Umbilical cord (tissue), 2 donors: ENCODE results near the gene COA7. TPM values are rescaled to one million over a fixed set of nuclear protein-coding genes. Genes with fewer than 3 reads are reported as not detected.
"Not testable (repeated sequence)": the region's sequence is repeated elsewhere in the genome, so short reads cannot be mapped to it uniquely, and the experiment has no call there.

Source experiments
- DNase-seq: peaks from one replicate; pipeline ENCODE4 v3.0.0-alpha.2; 2015; ENCODE audit warnings: low spot score
- total RNA-seq: library from RNA; depleted of rRNA; stranded (reverse); fragments of >200 nt; gene quantifications from one replicate; pipeline ENCODE4 v1.2.3, GENCODE V29; 2014; ENCODE audit warnings: low replicate concordance; ENCODE audit not compliant: insufficient read depth

The COA7 gene
- 9.4 TPM for total RNA-seq

DNA sequence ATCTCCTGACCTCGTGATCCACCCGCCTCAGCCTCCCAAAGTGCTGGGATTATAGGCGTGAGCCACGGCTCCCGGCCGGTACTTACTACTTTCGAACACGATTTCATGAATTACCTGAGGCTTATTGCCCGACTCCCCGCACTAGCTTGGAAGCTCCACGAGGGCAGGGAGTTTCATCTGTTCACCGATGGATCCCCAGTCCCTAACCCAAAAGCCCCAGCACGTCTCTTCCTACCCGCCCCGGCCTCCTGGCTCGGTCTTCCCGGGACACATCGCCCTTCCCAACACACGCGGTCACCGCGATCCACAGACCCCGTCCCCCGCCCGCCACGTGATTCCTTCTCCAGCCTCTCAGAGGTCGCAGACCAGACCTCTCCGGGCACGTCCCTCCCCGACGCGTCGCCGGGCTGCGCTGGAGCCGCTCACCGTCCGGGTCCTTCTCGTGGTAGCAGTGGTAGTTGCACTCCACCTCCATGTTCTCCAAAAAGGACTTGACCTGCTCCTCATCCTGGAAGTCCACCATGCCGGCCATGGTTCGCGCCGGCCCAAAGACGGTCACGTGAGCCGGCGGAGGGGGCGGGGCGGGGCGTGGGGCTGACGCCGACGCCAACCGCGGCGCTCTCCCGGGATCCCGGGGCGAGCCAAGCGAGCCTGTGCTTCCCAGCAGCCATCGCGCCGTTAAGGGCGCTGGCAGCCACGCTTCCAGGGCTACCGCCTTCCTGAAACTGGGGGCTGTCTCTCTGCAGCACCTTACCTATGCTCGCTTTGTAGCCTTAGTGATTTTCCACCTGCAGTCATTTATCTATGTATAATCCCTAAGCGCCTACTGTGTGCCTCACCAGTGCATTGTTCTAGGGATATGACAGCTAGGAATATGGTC lies at the start of gene COA7:
COA7 (minus strand) TSS at position 553 of the 880 bp plus-strand sequence; CDS start at position 532, 21 bp downstream.
- peak; percentile 91 for DNase-seq

GRCh38 chr1:52747450-52747849 lies 49.3 kb upstream of the COA7 start:
- DNase-seq: no peak

DNA sequence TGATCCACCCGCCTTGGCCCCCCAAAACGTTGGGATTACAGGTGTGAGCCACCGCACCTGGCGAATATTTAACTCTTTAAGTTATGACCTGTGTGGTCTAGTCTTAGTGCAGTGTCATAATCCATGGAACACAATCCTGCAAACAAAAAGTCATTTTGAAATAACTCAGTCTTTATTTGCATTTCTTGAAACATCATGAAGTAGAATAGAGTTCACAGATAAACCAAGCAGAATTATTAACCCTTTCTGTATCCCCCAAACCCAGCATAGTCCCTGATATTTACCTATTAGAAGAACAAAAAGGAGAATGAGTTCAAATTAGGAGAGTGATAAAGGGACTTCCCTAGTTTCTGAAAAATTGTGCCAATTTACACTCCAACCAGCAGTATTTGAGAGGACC lies 48.0 kb upstream of the COA7 start:
- no peak for DNase-seq

DNA sequence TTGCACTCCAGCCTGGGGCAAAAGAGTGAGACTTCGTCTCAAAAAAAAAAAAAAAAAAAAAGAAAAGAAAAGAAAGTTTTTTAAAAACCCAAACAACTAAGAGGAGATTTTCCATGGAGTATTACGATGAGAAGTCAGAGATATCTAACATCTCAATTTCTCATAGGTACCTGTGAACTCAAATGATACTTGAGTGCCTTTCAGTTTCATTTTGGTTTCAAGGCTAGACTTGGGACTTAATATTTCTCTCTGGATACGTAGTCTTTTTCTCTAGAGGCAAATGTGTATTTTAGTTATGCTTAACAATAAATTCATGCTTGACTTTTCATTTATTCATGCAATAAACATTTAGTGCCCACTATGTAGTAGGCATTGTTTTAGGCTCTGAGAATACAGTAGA lies 43.1 kb upstream of the COA7 start:
- DNase-seq: no peak

GRCh38 chr1:52739699-52740467 lies 41.7 kb upstream of the COA7 start:
- no peak for DNase-seq

GRCh38 chr1:52738893-52739292 lies 40.7 kb upstream of the COA7 start:
- DNase-seq: no peak

- DNase-seq: no peak
Measured at GRCh38 chr1:52738148-52738547, 40.0 kb upstream of the COA7 start.

- DNase-seq: not testable (repeated sequence)
Measured at GRCh38 chr1:52735371-52735770, 37.2 kb upstream of the COA7 start.

- DNase-seq: no peak
Measured at GRCh38 chr1:52733368-52733767, 35.2 kb upstream of the COA7 start.

DNA sequence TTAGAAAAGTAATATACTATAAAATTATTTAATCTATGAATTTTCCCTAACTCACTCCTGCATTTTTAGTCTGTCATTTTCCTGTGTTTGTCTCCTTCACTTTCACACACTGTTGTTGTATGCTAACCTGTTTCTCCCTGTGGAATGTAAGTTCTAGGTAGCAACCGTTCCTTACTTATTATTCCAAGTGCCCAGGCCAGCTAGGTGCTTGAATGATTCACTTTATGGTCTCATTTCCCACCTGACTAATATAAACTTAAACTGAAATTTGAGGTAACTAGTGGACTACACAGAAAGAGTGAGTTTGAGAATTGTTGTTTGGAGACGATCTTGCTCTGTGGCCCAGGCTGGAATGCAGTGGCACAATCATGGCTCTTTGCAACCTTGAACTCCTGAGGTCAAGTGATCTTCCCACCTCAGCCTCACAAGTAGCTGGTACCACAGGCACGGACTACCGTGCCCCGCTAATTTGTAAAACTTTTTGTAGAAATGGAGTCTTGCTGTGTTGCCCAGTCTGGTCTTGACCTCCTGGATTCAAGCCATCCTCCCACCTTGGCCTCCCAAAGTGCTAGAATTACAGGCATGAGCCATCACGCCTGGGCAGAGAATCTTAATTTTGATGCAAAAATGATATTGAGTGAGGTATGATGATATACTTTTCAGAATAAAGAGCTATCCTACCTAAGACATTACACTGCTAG lies 30.0 kb upstream of the COA7 start:
- DNase-seq: no peak

DNA sequence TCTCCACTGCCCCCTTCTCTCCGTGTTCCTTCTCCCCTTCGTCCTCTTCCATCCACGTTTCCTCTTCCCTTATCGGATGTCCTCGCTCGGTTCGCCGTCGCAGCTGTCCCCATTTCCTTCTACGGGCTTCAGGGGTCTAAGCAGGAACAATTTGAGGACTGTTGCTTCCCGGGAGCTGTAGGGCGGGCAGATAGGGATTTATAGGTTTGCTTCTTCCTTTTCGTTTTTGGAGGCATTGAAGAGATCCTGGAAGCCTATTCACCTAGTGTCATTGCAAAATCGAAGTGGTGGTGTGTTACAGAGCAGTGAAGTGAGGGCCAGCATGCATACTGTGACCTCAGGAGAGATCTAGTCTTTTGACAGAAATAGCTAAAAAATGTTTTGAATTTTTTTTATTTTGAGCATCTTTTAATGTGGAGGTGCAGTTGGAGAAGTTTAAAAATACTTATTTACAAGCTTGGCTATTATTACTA lies 29.0 kb upstream of the COA7 start:
- DNase-seq: peak; percentile 18

GRCh38 chr1:52726265-52727113 lies 28.3 kb upstream of the COA7 start, which contains the start of gene ZYG11B:
TSS of gene ZYG11B (plus strand) at chr1:52726453. CDS start at chr1:52726654, 201 bp downstream.
- peak; percentile 86 for DNase-seq

DNA sequence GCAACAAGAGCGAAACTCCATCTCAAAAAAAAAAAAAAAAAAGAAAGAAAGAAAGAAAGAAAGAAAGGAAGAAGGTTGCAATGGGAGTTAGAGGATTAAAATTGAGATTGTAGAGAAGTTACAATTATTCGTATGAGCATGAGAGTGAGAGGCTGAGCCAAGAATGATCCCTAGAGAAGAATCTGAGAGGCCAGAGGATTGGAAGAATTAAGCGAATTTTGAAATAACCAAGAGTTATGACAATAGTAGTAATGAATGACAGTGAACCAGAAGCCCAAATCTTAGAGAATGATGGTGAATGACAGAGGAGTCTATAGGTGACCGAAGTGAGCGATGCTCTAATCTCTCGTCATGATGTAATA lies 27.7 kb upstream of the COA7 start:
- no peak for DNase-seq

DNA sequence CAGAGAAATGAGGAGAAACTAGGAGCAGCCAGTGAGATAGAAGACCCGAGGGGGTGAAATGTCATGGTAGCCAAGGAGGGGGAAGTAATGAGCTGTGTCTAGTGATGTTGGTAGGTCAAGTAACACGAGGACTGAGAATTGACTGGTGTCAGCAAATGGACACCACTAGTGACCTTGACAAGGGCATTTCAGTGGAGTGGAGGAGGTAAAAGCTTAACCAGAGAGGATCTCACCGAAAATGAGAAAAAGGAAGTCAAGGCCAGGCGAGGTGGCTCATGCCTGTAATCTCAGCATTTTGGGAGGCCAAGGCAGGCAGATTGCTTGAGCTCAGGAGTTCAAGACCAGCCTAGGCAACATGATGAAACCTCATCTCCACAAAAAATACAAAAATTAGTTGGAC lies 25.1 kb upstream of the COA7 start:
- DNase-seq: no peak

- not testable (repeated sequence) for DNase-seq
Measured at GRCh38 chr1:52715296-52715695, 17.1 kb upstream of the COA7 start.

DNA sequence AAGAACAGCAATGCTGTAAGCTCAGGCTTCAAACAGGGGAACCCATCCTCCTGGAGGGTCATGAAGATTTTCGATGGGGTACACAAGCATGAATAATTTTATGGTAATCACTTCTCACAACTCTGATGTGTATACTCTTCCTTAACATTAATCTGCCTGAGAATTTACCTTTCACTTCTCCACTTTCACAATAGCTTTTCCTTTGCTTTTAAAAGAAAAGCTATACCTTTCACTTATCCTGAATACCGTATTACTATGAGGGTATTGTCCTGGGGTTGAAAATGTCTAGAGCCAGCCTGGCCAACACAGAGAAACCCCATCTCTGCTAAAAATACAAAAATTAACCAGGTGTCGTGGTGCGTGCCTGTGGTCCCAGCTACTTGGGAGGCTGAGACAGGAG lies 15.4 kb upstream of the COA7 start:
- no peak for DNase-seq

DNA sequence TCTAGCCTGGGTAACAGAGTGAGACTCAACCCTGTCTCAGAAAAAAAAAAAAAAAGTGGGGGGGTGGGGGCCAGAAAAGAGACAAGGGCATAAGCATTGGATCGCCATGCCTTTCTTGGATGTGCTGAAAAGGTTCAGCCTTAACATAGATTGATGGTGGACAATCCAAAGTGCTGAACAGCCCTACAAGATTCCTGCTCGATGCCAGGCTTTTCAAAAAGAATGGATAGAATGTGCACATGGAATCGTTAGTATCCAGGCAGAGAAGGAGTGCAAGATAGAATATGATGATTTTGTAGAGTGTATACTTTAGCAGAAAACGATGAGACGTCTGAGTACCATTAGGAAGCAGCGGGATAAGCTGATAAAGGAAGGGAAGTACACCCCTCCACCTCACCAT lies 10.9 kb upstream of the COA7 start:
- peak; percentile 20 for DNase-seq

GRCh38 chr1:52707927-52708655 lies 9.9 kb upstream of the COA7 start:
- DNase-seq: peak; percentile 47

- peak; percentile 3 for DNase-seq
Measured at GRCh38 chr1:52706941-52707926, 9.1 kb upstream of the COA7 start.
